WERI-Rb-1 (cell line): Measurements from ENCODE around the gene FBXO44.
"Not testable (repeated sequence)": the region's sequence is repeated elsewhere in the genome, so short reads cannot be mapped to it uniquely, and the experiment has no call there.

Experiments used
- DNase-seq: peaks from one replicate; pipeline ENCODE4 v3.0.0-alpha.2; 2020
- H3K27ac ChIP-seq: fragments of 250-450 bp; sonication (Bioruptor Pico); 2 replicates; pipeline ENCODE4 v1.5.1; 2020; ENCODE audit warnings: mild to moderate bottlenecking, moderate library complexity
- H3K27me3 ChIP-seq: fragments of 250-450 bp; sonication (Bioruptor Pico); 2 replicates; pipeline ENCODE4 v1.5.1; 2021; ENCODE audit warnings: mild to moderate bottlenecking, low read depth, moderate library complexity; ENCODE audit not compliant: insufficient read depth, severe bottlenecking
- H3K36me3 ChIP-seq: fragments of 250-450 bp; sonication (Bioruptor Pico); 2 replicates; pipeline ENCODE4 v1.5.1; 2020; ENCODE audit warnings: mild to moderate bottlenecking, moderate library complexity
- H3K4me3 ChIP-seq: 2 replicates; pipeline ENCODE4 v1.5.1; 2011; ENCODE audit warnings: low read depth, mild to moderate bottlenecking, control low read depth, low read length
- H3K9me3 ChIP-seq: fragments of 250-450 bp; sonication (Bioruptor Pico); 2 replicates; pipeline ENCODE4 v1.5.1; 2021; ENCODE audit warnings: mild to moderate bottlenecking, moderate library complexity; ENCODE audit not compliant: severe bottlenecking
- CTCF ChIP-seq: IDR thresholded peaks from 2 replicates; pipeline ENCODE4 v1.5.1; 2011; ENCODE audit warnings: low read depth, mild to moderate bottlenecking, control low read depth, inconsistent platforms, low read length

Gene FBXO44

GRCh38 chr1:11642418-11643017, 12.2 kb upstream of the FBXO44 start:
- peak; percentile 97 for TF ChIP-seq CTCF
- not testable (repeated sequence) for H3K9me3 ChIP-seq, H3K27me3 ChIP-seq, H3K4me3 ChIP-seq, H3K36me3 ChIP-seq
- DNase-seq: peak; percentile 72
- peak overlapping the region; percentile 29; the same call in 1 of the 2 replicates for H3K27ac ChIP-seq

DNA sequence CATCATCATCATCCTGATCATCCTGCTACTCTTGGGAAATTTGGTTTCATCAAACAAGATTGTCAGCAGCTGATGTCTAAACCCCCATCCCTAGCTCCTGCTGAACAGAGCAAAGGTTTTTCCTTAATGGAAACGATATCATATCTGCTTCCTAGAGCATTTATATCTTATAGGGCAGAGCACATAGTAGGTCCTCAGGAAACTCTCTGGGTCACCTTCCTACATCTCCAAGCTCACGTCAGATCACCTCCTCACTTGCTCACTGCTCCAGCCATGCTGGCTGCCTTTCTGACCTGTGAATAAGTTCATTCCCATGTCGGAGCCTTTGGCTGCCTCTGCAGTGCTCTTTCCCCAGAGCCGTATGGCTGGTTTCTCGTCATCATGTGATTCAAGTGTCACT, 10.9 kb upstream of the FBXO44 start:
- DNase-seq: no peak
- H3K36me3 ChIP-seq: no peaks in the 10 kb centered on the region
- no peak overlapping the region for H3K4me3 ChIP-seq
- no peaks in the 10 kb centered on the region for H3K27me3 ChIP-seq
- TF ChIP-seq CTCF: no peak
- H3K27ac ChIP-seq: no peak overlapping the region
- no peaks in the 10 kb centered on the region for H3K9me3 ChIP-seq

- TF ChIP-seq CTCF: no peak
- no peak for DNase-seq
- Histone ChIP-seq H3K4me3 (no peak overlapping the region), H3K27me3 (no peaks in the 10 kb centered on the region), H3K36me3 (no peaks in the 10 kb centered on the region), H3K9me3 (no peaks in the 10 kb centered on the region), H3K27ac (no peak overlapping the region)
Observed at GRCh38 chr1:11645270-11645669, 9.4 kb upstream of the FBXO44 start.

DNA sequence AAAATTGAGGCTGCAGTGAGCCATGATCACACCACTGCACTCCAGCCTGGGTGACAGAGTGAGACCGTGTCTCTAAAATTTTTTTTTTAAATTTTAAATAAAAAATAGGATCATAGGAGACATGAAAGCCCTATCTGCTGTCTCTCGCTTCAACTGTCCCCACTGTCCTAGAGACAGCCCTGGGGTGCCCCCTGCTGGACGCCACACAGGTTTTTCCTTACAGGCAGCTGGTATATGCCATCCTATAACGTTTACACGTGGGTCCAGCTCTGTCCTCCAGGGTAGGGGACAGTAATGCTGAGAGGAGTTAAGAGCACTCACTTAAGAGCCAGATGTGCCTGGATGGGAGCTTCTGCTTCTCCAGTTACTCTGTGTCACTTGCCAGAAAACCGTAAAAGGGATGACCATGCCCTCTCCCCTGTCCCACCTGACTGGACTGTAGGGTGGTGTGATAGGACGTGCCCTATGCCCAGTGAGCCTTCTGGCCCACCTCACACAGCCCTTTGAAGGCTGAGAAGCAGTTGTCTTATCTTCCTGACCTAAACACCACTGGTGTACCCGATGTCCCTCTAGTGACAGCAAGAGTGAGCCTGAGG, 8.9 kb upstream of the FBXO44 start:
- peak; percentile 76 for TF ChIP-seq CTCF
- no peak overlapping the region for H3K4me3 ChIP-seq
- H3K27me3 ChIP-seq: no peaks in the 10 kb centered on the region
- no peaks in the 10 kb centered on the region for H3K36me3 ChIP-seq
- H3K9me3 ChIP-seq: no peaks in the 10 kb centered on the region
- DNase-seq: peak; percentile 88
- H3K27ac ChIP-seq: no peak overlapping the region

DNA sequence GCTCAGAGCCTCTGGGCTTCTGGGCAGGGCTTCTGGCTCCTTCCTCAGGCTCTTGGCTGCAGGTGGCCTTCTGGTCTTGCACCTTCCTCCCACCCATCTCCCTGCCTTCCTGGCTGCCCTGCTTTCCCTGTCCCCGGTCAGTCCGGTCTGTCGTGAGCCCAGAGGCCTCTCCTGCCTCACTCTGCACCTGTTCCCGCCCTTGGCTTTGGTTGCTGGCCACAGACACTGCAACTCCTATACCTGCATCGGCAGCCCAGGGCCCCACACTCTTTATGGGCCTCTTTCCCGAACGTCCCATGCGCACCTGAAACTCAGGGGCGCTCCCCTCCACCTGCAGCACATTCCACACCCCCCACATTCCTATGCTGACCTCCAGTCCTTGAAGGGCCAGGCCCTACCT, 8.4 kb upstream of the FBXO44 start:
- Histone ChIP-seq H3K9me3 (no peaks in the 10 kb centered on the region), H3K36me3 (no peaks in the 10 kb centered on the region), H3K27me3 (no peaks in the 10 kb centered on the region), H3K4me3 (no peak overlapping the region), H3K27ac (no peak overlapping the region)
- no peak for DNase-seq
- no peak for TF ChIP-seq CTCF

DNA sequence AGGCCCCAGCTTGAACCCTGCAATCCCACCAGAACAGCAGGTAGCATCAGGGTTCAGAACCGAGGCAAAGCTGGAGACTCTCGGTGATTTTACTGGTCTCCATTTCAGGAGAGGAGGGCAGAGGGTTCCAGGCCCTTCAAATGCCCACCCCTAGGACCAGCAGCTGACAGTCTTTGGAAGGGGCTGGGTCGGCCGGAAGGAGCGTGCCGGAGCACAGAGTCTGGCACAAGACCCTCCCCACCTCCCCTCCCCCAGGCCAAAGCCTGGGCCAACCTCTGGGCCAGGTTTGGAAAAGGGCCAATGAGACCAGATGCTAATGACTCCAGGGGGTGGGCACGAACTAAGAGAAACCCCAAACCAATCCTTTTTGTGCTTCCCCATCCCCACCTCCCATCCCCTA, 7.3 kb upstream of the FBXO44 start:
- Histone ChIP-seq H3K4me3 (no peak overlapping the region), H3K36me3 (no peaks in the 10 kb centered on the region), H3K27ac (no peak overlapping the region), H3K27me3 (no peaks in the 10 kb centered on the region), H3K9me3 (no peaks in the 10 kb centered on the region)
- no peak for DNase-seq
- no peak for TF ChIP-seq CTCF
